HepG2 (cell line): ENCODE results near the gene GSDMA. TPM values are rescaled to one million over a fixed set of nuclear protein-coding genes. Genes with fewer than 3 reads are reported as not detected.
A peak's percentile ranks its signal among the peaks of the same experiment; 100 is the strongest.

Source experiments
- GPBP1L1 ChIP-seq: sonication (generic); formaldehyde crosslinking; IDR thresholded peaks from 2 replicates; pipeline ENCODE4 v1.5.0; 2020; ENCODE audit warnings: mild to moderate bottlenecking, missing genetic modification reagents
- HCFC1 ChIP-seq: fragments of 150-350 bp; IDR thresholded peaks from 2 replicates; pipeline ENCODE4 v1.6.1; 2014; ENCODE audit warnings: low read depth, low read length
- HNF1A ChIP-seq, 2 experiments: sonication (generic) in 1 of 2; formaldehyde crosslinking in 1 of 2; IDR thresholded peaks; 2 replicates each; pipeline versions ENCODE4 v1.4.0 to v1.6.1; 2016 to 2020; ENCODE audit warnings: borderline replicate concordance in 1 of 2, low read depth in 1 of 2, mild to moderate bottlenecking in 1 of 2, missing genetic modification reagents in 1 of 2
- KAT7 ChIP-seq: IDR thresholded peaks from 2 replicates; pipeline ENCODE4 v1.6.1; 2018; ENCODE audit warnings: borderline replicate concordance, missing compliant biosample characterization
- KDM6A ChIP-seq: IDR thresholded peaks from 2 replicates; pipeline ENCODE4 v1.6.1; 2016; ENCODE audit warnings: low read depth
- KIAA2018 ChIP-seq: sonication (generic); formaldehyde crosslinking; IDR thresholded peaks from 2 replicates; pipeline ENCODE4 v1.5.0; 2020; ENCODE audit warnings: mild to moderate bottlenecking, missing genetic modification reagents, borderline replicate concordance
- NFRKB ChIP-seq: fragments of 450-650 bp; IDR thresholded peaks from 2 replicates; pipeline ENCODE4 v1.6.1; 2017
- SMARCE1 ChIP-seq: fragments of 450-650 bp; IDR thresholded peaks from 2 replicates; pipeline ENCODE4 v1.6.1; 2017; ENCODE audit warnings: borderline replicate concordance
- ZBTB39 ChIP-seq: sonication (generic); formaldehyde crosslinking; IDR thresholded peaks from 2 replicates; pipeline ENCODE4 v1.5.0; 2020; ENCODE audit warnings: missing genetic modification reagents
- polyA plus RNA-seq, 8 experiments: library from polyadenylated mRNA; depleted of rRNA in 3 of 8; stranded (reverse) in 7 of 8; unstranded in 1 of 8; fragments of >200 nt; fragmentation: Illumina TruSeq in 4 of 8; extraction: Trizol in 4 of 8; gene quantifications; 2 replicates each; pipeline versions ENCODE4 v1.2.1 to v1.2.3, GENCODE V29; 2011 to 2016; ENCODE audit warnings: low read depth in 4 of 8, missing spikeins in 1 of 8, mixed read lengths in 1 of 8; ENCODE audit not compliant: insufficient read depth in 1 of 8
- total RNA-seq, 5 experiments: library from RNA; depleted of rRNA; stranded (reverse); fragments of >200 nt; fragmentation: Illumina TruSeq; extraction: Trizol; gene quantifications; 2 replicates each; pipeline ENCODE4 v1.2.3, GENCODE V29; 2016; ENCODE audit warnings: low read depth in 1 of 5

Gene GSDMA
- total and polyA plus RNA-seq, 2 of the 13 experiments (the other 11 are each of a cell fraction or from before 2014, with no cell fraction given): not detected

GRCh38 chr17:39927929-39928857 is 34.6 kb upstream of the GSDMA start (continued):
- no peak for TF ChIP-seq KIAA2018 (CRISPR knock-in tag)
- TF ChIP-seq KAT7: no peak
- no peak for TF ChIP-seq SMARCE1
- TF ChIP-seq HNF1A (IDR thresholded peaks at IDR 0.05; ENCODE audit: low read depth): no peak
- TF ChIP-seq HNF1A (CRISPR knock-in tag; IDR thresholded peaks at IDR 0.05; ENCODE audit: borderline replicate concordance): 0 out of 2 replicates have a peak, but pooled peaks have one; percentile 37
- no peak for TF ChIP-seq NFRKB
- TF ChIP-seq ZBTB39 (CRISPR knock-in tag): no peak
- no peak for TF ChIP-seq HCFC1
- no peak for TF ChIP-seq KDM6A (CRISPR knock-in tag)
- TF ChIP-seq GPBP1L1 (CRISPR knock-in tag): no peak
